A549 treated with RU486 at 1 μM for 4 hours (cell line): Measurements from ENCODE around the gene CDO1. TPM values are rescaled to one million over a fixed set of nuclear protein-coding genes. Genes with fewer than 3 reads are reported as not detected.

ENCODE experiments used
- total RNA-seq: library from RNA; stranded (reverse); fragments of 200-300 nt; extraction: Qiagen RNA extraction; gene quantifications from 5 replicates; pipeline ENCODE4 v1.2.3, GENCODE V29; 2022; ENCODE audit warnings: low read depth

Gene CDO1
- 0.14 TPM in 1 of 5 replicates, not detected in the others for total RNA-seq

DNA sequence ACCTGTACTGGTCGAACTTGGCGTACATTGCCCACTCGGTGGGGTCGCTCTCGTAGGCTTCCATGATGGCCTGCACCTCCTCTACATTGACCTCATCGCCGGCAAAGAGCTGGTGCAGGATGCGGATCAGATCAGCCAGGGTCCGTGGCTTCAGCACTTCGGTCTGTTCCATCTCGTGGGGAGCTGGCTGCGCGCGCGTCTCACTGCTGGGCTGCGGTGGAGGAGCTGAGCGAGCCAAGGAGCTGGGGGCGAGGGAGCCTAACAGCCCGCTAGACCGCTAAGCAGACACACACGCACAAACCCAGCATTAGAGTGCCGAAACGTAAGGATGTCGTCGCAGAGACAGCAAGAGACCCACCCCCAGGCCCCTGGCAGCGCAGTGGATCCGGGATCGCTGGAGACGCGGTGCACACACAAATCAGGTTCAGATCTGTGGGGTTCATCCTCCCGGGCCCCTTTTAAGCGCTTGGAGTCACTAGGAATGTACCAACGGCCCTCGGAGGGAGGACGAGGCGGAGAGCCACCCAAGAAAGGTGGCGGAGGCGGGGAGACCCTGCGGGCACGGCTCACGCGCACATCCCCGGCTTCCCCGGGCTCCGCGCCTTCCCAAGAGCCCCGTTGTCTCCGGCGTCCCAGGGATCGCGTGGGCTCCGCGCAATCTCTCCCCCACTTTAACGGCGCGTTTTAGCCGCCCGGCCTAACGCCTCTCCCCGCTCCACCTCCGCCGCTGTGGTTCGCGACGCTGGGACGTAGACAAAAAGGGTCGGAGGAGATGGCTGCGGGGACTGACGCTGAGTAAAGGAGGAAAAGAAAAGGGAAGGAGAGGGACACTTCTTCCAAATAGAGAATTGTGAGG lies at the start of gene CDO1:
Gene CDO1, minus strand, starts transcription at position 434 of the 856 bp plus-strand sequence. Its CDS starts 262 bp downstream, at position 172.

DNA sequence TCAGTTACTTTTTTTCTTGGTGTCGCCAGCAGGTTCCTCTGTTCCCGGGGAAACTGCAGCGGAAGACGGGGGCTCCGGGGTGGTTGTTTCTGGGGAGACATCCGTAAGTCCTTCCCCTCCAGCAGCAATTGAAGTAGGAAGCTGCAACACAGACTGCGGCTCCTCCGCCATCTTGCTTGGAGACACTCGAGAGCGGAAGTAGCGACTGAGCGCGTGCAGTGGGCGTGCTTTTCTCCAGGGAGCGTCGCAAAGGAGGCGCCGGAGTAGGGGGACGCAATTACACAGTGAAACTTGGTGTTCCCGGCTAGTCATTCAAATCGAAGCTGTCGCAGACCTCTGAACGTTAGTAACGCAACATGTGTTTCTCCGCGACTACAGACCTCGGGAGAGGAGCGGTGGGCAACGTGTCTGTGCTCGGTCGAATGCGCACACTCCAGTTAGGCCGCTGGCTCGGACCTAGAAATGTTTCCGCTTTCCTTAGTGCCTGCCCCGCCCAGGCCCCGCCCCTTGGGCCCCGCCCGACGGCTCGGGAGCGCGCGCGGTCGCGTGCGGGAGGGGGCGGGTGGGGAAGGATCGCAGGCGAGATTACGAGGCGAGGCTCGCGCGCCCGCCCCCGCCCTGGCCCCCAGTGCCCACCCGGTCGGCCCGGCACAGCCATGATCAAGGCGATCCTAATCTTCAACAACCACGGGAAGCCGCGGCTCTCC lies 25.1 kb upstream of the CDO1 start, which contains the start of the genes AP3S1 and ATG12:
Gene AP3S1, plus strand, starts transcription at position 554 of the 707 bp plus-strand sequence. Its CDS starts 103 bp downstream, at position 657.
Gene ATG12, minus strand, starts transcription at position 184 of the 707 bp plus-strand sequence. Its CDS starts 13 bp downstream, at position 171.

Other genes starting within 250 kb of the CDO1 start
- 0.51 to 0.79 TPM (median 0.69 TPM) in 5 replicates for gene TICAM2, start 214.2 kb downstream of the CDO1 start, total RNA-seq
- gene TMED7, start 190.6 kb downstream of the CDO1 start, total RNA-seq = 47.4 to 60.9 TPM (median 55.6 TPM) in 5 replicates
- gene ATG12, start 24.9 kb upstream of the CDO1 start, total RNA-seq = 27.7 to 54.5 TPM (median 52.3 TPM) in 5 replicates
- 27.9 to 86.9 TPM (median 74.3 TPM) in 5 replicates for gene AP3S1, start 25.3 kb upstream of the CDO1 start, total RNA-seq
- gene LVRN, start 145.8 kb upstream of the CDO1 start, total RNA-seq = 0.07 to 0.27 TPM (median 0.09 TPM) in 3 of 5 replicates, not detected in the others
- gene ARL14EPL, start 215.8 kb upstream of the CDO1 start, total RNA-seq = 0.16 to 0.32 TPM (median 0.24 TPM) in 4 of 5 replicates, not detected in the other